HepG2 (cell line): ENCODE measurements around the gene CUEDC2. TPM values are rescaled to one million over a fixed set of nuclear protein-coding genes. Genes with fewer than 3 reads are reported as not detected.

Experiments used
- CC2D1A ChIP-seq: sonication (generic); formaldehyde crosslinking; IDR thresholded peaks from 2 replicates; pipeline ENCODE4 v1.8.1; 2023; ENCODE audit warnings: mild to moderate bottlenecking, missing genetic modification reagents
- EZH2 ChIP-seq: conservative IDR thresholded peaks from 2 replicates; pipeline ENCODE4 v1.6.1; 2012; ENCODE audit warnings: mild to moderate bottlenecking, low read depth, low read length, moderate library complexity
- FOXM1 ChIP-seq: sonication (generic); formaldehyde crosslinking; IDR thresholded peaks from 2 replicates; pipeline ENCODE4 v1.5.0; 2020; ENCODE audit warnings: missing genetic modification reagents
- HNRNPLL ChIP-seq: fragments of 200-400 bp; formaldehyde crosslinking; IDR thresholded peaks from 2 replicates; pipeline ENCODE4 v1.6.1; 2017; ENCODE audit warnings: mild to moderate bottlenecking, low read depth, low read length; ENCODE audit not compliant: poor library complexity, severe bottlenecking
- MIXL1 ChIP-seq: IDR thresholded peaks from 2 replicates; pipeline ENCODE4 v1.6.1; 2016
- NBN ChIP-seq: fragments of 450-650 bp; conservative IDR thresholded peaks from 2 replicates; pipeline ENCODE4 v1.6.1; 2017
- NFAT5 ChIP-seq: sonication (generic); formaldehyde crosslinking; IDR thresholded peaks from 2 replicates; pipeline ENCODE4 v1.4.0; 2020; ENCODE audit warnings: missing genetic modification reagents
- PLSCR1 ChIP-seq: sonication (generic); formaldehyde crosslinking; IDR thresholded peaks from 2 replicates; pipeline ENCODE4 v1.5.0; 2020; ENCODE audit warnings: missing genetic modification reagents, mild to moderate bottlenecking, borderline replicate concordance
- ZFP36L1 ChIP-seq: sonication (generic); formaldehyde crosslinking; IDR thresholded peaks from 2 replicates; pipeline ENCODE4 v1.8.0; 2022; ENCODE audit warnings: mild to moderate bottlenecking, missing genetic modification reagents, moderate library complexity
- ZNF251 ChIP-seq: sonication (generic); formaldehyde crosslinking; IDR thresholded peaks from 2 replicates; pipeline ENCODE4 v1.9.0; 2021; ENCODE audit warnings: mild to moderate bottlenecking, missing genetic modification reagents
- ZNF275 ChIP-seq: sonication (generic); formaldehyde crosslinking; IDR thresholded peaks from 2 replicates; pipeline ENCODE4 v1.8.0; 2022; ENCODE audit warnings: missing genetic modification reagents, mild to moderate bottlenecking, inconsistent platforms, borderline replicate concordance
- ZNF781 ChIP-seq: sonication (generic); formaldehyde crosslinking; IDR thresholded peaks from 2 replicates; pipeline ENCODE4 v1.5.1; 2020; ENCODE audit warnings: borderline replicate concordance, mild to moderate bottlenecking, missing genetic modification reagents; ENCODE audit errors: not compliant biosample characterization
- ZNF782 ChIP-seq: sonication (generic); formaldehyde crosslinking; IDR thresholded peaks from 2 replicates; pipeline ENCODE4 v1.4.0; 2020; ENCODE audit warnings: missing genetic modification reagents, mild to moderate bottlenecking, borderline replicate concordance
- polyA plus RNA-seq, 8 experiments: library from polyadenylated mRNA; depleted of rRNA in 3 of 8; stranded (reverse) in 7 of 8; unstranded in 1 of 8; fragments of >200 nt; fragmentation: Illumina TruSeq in 4 of 8; extraction: Trizol in 4 of 8; gene quantifications; 2 replicates each; pipeline versions ENCODE4 v1.2.1 to v1.2.3, GENCODE V29; 2011 to 2016; ENCODE audit warnings: low read depth in 4 of 8, missing spikeins in 1 of 8, mixed read lengths in 1 of 8; ENCODE audit not compliant: insufficient read depth in 1 of 8
- total RNA-seq, 5 experiments: library from RNA; depleted of rRNA; stranded (reverse); fragments of >200 nt; fragmentation: Illumina TruSeq; extraction: Trizol; gene quantifications; 2 replicates each; pipeline ENCODE4 v1.2.3, GENCODE V29; 2016; ENCODE audit warnings: low read depth in 1 of 5
- TF ChIP-seq, protein P1 (sequence below): sonication (generic); formaldehyde crosslinking; IDR thresholded peaks from 2 replicates; pipeline ENCODE4 v1.4.0; 2020; ENCODE audit warnings: mild to moderate bottlenecking, missing genetic modification reagents
- TF ChIP-seq, protein P2 (sequence below): sonication (generic); formaldehyde crosslinking; IDR thresholded peaks from 2 replicates; pipeline ENCODE4 v1.4.0; 2020; ENCODE audit warnings: mild to moderate bottlenecking, missing genetic modification reagents
- TF ChIP-seq, protein P3 (sequence below): sonication (generic); formaldehyde crosslinking; IDR thresholded peaks from 2 replicates; pipeline ENCODE4 v1.4.0; 2020; ENCODE audit warnings: missing genetic modification reagents

The CUEDC2 gene
- total and polyA plus RNA-seq, 2 of the 13 experiments (the other 11 are each of a cell fraction or from before 2014, with no cell fraction given) = 13.1 to 18.4 TPM

DNA sequence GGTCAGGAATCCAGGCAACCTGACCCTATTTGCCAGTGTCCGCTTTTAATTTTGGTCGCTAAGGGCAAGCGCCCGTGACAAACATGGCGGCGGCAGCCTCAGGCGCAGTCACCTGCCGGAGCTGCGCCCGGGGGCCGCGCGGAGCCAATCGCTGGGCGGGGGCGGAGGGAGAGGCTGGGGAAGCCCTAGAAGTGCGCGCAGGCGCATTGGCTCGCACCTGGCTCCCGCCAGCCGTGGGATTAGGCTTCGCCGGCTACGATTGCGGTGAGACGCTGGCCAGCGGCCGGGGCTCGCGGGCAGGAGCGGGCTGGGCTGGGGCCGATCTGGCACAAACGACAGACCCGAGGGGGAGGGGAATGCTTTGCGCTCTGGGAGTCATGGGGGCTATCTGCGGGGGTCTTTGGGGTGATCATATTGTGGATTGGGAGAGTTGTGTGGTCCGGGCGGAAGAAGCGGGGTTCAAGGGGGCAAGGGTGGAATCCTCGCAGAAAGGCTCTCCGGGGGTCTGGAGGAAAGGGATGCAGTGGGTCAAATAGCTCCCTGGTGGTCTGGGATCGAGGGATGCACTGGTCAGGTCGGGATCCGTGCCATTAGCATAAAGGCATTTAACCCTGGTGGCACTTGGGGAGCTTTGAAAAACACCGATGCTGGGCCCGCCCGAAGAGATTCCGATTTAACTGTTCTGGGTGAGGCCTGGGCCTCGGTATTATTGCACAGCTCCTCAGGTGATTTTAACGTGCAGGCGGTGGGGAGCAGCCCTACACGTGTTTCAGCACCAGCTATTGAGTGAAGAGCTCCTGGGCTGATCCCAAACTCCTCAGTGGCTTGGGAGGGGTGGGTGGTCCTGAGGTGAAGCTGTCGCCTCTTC is 29.0 kb upstream of the CUEDC2 start (continued):
- TF ChIP-seq, protein P1, sequence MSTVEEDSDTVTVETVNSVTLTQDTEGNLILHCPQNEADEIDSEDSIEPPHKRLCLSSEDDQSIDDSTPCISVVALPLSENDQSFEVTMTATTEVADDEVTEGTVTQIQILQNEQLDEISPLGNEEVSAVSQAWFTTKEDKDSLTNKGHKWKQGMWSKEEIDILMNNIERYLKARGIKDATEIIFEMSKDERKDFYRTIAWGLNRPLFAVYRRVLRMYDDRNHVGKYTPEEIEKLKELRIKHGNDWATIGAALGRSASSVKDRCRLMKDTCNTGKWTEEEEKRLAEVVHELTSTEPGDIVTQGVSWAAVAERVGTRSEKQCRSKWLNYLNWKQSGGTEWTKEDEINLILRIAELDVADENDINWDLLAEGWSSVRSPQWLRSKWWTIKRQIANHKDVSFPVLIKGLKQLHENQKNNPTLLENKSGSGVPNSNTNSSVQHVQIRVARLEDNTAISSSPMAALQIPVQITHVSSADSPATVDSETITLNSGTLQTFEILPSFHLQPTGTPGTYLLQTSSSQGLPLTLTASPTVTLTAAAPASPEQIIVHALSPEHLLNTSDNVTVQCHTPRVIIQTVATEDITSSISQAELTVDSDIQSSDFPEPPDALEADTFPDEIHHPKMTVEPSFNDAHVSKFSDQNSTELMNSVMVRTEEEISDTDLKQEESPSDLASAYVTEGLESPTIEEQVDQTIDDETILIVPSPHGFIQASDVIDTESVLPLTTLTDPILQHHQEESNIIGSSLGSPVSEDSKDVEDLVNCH (CRISPR knock-in tag) = no peak
- TF ChIP-seq ZNF251 (no peak), NFAT5 (CRISPR knock-in tag) (0 out of 2 replicates have a peak, but pooled peaks have one; percentile 53), NBN (no peak), EZH2 (no peak), ZNF782 (no peak), PLSCR1 (no peak), ZFP36L1 (no peak), FOXM1 (CRISPR knock-in tag) (no peak), ZNF275 (CRISPR knock-in tag) (no peak), CC2D1A (CRISPR knock-in tag) (no peak), HNRNPLL (peak; percentile 55), MIXL1 (CRISPR knock-in tag) (0 out of 2 replicates have a peak, but pooled peaks have one; percentile 25), ZNF781 (no peak)
- TF ChIP-seq, protein P2, sequence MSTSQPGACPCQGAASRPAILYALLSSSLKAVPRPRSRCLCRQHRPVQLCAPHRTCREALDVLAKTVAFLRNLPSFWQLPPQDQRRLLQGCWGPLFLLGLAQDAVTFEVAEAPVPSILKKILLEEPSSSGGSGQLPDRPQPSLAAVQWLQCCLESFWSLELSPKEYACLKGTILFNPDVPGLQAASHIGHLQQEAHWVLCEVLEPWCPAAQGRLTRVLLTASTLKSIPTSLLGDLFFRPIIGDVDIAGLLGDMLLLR = no peak
- TF ChIP-seq, protein P3, sequence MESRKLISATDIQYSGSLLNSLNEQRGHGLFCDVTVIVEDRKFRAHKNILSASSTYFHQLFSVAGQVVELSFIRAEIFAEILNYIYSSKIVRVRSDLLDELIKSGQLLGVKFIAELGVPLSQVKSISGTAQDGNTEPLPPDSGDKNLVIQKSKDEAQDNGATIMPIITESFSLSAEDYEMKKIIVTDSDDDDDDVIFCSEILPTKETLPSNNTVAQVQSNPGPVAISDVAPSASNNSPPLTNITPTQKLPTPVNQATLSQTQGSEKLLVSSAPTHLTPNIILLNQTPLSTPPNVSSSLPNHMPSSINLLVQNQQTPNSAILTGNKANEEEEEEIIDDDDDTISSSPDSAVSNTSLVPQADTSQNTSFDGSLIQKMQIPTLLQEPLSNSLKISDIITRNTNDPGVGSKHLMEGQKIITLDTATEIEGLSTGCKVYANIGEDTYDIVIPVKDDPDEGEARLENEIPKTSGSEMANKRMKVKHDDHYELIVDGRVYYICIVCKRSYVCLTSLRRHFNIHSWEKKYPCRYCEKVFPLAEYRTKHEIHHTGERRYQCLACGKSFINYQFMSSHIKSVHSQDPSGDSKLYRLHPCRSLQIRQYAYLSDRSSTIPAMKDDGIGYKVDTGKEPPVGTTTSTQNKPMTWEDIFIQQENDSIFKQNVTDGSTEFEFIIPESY (CRISPR knock-in tag) = no peak
